Parathyroid adenoma (tissue), 2 donors: ENCODE results near the gene CRACDL.

Source experiments
- H2AFZ ChIP-seq: fragments of 300-600 bp; sonication (generic); one replicate; pipeline ENCODE4 v1.7.0; 2017; ENCODE audit warnings: antibody characterized with exemption, mild to moderate bottlenecking
- H3K27ac ChIP-seq: fragments of 300-600 bp; sonication (generic); one replicate; pipeline ENCODE4 v1.7.0; 2017
- H3K27me3 ChIP-seq: fragments of 300-600 bp; sonication (generic); one replicate; pipeline ENCODE4 v1.7.0; 2017; ENCODE audit warnings: low read length; ENCODE audit not compliant: control insufficient read depth, insufficient read depth
- H3K36me3 ChIP-seq: fragments of 300-600 bp; sonication (generic); one replicate; pipeline ENCODE4 v1.7.0; 2017; ENCODE audit warnings: low read length; ENCODE audit not compliant: control insufficient read depth, insufficient read depth
- H3K4me1 ChIP-seq: fragments of 300-600 bp; sonication (generic); one replicate; pipeline ENCODE4 v1.7.0; 2017; ENCODE audit warnings: control low read depth
- H3K4me2 ChIP-seq: fragments of 300-600 bp; sonication (generic); one replicate; pipeline ENCODE4 v1.7.0; 2017; ENCODE audit warnings: low read length
- H3K4me3 ChIP-seq: fragments of 300-600 bp; sonication (generic); one replicate; pipeline ENCODE4 v1.7.0; 2017; ENCODE audit warnings: low read depth, low read length
- H3K79me2 ChIP-seq: fragments of 300-600 bp; sonication (generic); one replicate; pipeline ENCODE4 v1.7.0; 2017; ENCODE audit warnings: control low read depth
- H3K9ac ChIP-seq: fragments of 300-600 bp; sonication (generic); one replicate; pipeline ENCODE4 v1.7.0; 2017; ENCODE audit warnings: mild to moderate bottlenecking
- H3K9me3 ChIP-seq: fragments of 300-600 bp; sonication (generic); one replicate; pipeline ENCODE4 v1.7.0; 2017; ENCODE audit warnings: low read length; ENCODE audit not compliant: control insufficient read depth
- TF ChIP-seq, protein P1 (sequence below): fragments of 300-600 bp; sonication (generic); IDR thresholded peaks from one replicate; pipeline ENCODE4 v1.7.0; 2017; ENCODE audit warnings: antibody characterized with exemption, mild to moderate bottlenecking
- donor health status: primary hyperparathyroidism.

CRACDL gene

DNA sequence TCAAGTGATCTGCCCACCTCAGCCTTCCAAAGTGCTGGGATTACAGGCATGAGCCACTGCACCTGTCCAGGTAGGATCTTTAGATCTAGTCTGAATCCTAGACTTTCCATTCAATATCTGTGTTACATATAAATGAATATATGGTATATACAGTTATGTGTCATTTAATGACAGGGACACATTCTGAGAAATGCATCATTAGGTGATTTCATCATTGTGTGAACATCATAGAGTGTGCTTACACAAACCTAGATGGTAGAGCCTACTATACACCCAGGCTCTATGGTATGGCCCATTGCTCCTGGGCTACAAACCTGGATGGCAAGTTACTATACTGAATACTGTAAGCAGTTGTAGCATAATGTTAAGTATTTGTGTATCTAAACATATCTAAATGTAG lies 189.6 kb downstream of the CRACDL start:
- Histone ChIP-seq H3K4me3 (no peak overlapping the region), H3K4me1 (peaks cover 30% of the 10 kb centered on the region), H3K9ac (no peak overlapping the region), H3K36me3 (no peaks in the 10 kb centered on the region), H3K27ac (no peak overlapping the region), H3K4me2 (no peak overlapping the region), H3K79me2 (peaks cover 2% of the 10 kb centered on the region), H3K9me3 (no peaks in the 10 kb centered on the region), H3K27me3 (no peaks in the 10 kb centered on the region), H2AFZ (no peak overlapping the region)
- TF ChIP-seq, protein P1, sequence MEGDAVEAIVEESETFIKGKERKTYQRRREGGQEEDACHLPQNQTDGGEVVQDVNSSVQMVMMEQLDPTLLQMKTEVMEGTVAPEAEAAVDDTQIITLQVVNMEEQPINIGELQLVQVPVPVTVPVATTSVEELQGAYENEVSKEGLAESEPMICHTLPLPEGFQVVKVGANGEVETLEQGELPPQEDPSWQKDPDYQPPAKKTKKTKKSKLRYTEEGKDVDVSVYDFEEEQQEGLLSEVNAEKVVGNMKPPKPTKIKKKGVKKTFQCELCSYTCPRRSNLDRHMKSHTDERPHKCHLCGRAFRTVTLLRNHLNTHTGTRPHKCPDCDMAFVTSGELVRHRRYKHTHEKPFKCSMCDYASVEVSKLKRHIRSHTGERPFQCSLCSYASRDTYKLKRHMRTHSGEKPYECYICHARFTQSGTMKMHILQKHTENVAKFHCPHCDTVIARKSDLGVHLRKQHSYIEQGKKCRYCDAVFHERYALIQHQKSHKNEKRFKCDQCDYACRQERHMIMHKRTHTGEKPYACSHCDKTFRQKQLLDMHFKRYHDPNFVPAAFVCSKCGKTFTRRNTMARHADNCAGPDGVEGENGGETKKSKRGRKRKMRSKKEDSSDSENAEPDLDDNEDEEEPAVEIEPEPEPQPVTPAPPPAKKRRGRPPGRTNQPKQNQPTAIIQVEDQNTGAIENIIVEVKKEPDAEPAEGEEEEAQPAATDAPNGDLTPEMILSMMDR = no peak

DNA sequence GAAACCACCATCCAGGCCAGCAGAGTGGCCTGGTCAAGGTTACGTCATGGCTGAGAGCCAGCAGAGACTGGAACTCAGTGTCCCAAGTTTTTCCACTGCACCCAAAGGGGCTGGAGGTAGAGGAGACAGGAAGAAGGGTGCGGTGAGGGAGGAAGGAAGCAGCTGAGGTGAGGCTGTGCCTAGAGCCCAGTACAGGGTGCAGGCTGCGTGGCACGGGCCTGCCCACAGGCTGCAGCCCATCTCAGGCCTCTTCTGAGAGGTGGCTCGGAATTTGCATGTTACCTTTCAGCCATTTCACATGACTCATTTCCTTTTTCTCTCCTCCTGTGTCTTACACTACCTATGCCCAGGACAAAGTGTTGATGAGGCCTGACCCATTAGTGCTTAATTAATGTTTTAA lies 191.4 kb downstream of the CRACDL start:
- TF ChIP-seq, protein P1 = no peak
- no peak overlapping the region for H2AFZ ChIP-seq
- H3K9me3 ChIP-seq = no peaks in the 10 kb centered on the region
- H3K36me3 ChIP-seq = no peaks in the 10 kb centered on the region
- peaks cover 2% of the 10 kb centered on the region for H3K79me2 ChIP-seq
- no peaks in the 10 kb centered on the region for H3K27me3 ChIP-seq
- no peak overlapping the region for H3K9ac ChIP-seq
- no peak overlapping the region for H3K27ac ChIP-seq
- H3K4me1 ChIP-seq = peaks cover 30% of the 10 kb centered on the region
- no peak overlapping the region for H3K4me3 ChIP-seq
- no peak overlapping the region for H3K4me2 ChIP-seq
